ENCODE measurements around the gene ABCA8.
"Not testable (repeated sequence)": the region's sequence is repeated elsewhere in the genome, so short reads cannot be mapped to it uniquely, and the experiment has no call there.

The ABCA8 gene, protein sequence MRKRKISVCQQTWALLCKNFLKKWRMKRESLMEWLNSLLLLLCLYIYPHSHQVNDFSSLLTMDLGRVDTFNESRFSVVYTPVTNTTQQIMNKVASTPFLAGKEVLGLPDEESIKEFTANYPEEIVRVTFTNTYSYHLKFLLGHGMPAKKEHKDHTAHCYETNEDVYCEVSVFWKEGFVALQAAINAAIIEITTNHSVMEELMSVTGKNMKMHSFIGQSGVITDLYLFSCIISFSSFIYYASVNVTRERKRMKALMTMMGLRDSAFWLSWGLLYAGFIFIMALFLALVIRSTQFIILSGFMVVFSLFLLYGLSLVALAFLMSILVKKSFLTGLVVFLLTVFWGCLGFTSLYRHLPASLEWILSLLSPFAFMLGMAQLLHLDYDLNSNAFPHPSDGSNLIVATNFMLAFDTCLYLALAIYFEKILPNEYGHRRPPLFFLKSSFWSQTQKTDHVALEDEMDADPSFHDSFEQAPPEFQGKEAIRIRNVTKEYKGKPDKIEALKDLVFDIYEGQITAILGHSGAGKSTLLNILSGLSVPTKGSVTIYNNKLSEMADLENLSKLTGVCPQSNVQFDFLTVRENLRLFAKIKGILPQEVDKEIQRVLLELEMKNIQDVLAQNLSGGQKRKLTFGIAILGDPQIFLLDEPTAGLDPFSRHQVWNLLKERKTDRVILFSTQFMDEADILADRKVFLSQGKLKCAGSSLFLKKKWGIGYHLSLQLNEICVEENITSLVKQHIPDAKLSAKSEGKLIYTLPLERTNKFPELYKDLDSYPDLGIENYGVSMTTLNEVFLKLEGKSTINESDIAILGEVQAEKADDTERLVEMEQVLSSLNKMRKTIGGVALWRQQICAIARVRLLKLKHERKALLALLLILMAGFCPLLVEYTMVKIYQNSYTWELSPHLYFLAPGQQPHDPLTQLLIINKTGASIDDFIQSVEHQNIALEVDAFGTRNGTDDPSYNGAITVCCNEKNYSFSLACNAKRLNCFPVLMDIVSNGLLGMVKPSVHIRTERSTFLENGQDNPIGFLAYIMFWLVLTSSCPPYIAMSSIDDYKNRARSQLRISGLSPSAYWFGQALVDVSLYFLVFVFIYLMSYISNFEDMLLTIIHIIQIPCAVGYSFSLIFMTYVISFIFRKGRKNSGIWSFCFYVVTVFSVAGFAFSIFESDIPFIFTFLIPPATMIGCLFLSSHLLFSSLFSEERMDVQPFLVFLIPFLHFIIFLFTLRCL (N-terminal part only)

DNA sequence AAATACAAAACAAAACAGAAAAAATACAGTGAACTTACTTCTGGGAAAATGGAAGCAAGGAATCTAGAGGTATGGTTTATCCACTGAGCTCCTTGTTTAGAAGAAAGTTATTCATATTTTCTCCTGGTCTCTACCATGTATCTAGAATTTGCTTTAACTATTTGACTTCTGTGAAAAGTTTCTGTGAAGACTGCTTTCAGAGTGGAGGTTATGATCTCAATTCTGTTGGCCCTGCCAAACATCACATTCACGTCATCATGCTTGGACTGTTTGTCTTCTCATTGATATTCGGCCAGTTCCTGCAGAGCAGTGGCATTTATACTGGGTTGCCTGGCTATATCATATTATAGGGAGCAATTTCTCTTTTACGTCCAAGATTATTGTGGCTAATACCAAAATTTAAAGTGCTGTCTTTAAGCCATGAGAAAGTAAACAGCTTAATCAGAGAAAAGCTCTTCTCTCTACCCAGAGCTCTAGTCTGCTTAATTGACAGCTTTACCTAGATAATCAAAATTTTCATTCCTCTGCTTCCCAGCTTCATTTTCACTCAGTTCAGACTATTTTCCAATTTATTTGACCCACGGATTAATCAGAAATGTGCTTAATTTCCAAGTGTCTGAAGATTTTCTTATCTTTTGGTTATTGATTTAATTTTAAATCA lies at the start of gene ABCA8:
ABCA8 (minus strand) TSS at position 212 of the 661 bp plus-strand sequence. CDS start 13,358 bp downstream, outside the sequence.
- no peak for DNase-seq (ENCODE audit: low read depth)

DNA sequence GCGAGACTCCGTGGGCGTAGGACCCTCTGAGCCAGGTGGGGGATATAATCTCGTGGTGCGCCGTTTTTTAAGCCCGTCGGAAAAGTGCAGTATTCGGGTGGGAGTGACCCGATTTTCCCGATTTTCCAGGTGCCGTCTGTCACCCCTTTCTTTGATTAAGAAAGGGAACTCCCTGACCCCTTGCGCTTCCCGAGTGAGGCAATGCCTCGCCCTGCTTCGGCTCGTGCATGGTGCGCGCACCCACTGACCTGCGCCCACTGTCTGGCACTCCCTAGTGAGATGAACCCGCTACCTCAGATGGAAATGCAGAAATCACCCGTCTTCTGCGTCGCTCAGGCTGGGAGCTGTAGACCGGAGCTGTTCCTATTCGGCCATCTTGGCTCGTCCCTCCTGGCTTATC lies 49.6 kb upstream of the ABCA8 start:
- not testable (repeated sequence) for DNase-seq (ENCODE audit: low read depth)

DNA sequence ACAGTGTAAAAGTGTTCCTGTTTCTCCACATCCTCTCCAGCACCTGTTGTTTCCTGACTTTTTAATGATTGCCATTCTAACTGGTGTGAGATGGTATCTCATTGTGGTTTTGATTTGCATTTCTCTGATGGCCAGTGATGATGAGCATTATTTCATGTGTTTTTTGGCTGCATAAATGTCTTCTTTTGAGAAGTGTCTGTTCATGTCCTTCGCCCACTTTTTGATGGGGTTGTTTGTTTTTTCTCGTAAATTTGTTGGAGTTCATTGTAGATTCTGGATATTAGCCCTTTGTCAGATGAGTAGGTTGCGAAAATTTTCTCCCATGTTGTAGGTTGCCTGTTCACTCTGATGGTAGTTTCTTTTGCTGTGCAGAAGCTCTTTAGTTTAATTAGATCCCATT lies 44.6 kb upstream of the ABCA8 start:
- not testable (repeated sequence) for DNase-seq (ENCODE audit: low read depth)

DNA sequence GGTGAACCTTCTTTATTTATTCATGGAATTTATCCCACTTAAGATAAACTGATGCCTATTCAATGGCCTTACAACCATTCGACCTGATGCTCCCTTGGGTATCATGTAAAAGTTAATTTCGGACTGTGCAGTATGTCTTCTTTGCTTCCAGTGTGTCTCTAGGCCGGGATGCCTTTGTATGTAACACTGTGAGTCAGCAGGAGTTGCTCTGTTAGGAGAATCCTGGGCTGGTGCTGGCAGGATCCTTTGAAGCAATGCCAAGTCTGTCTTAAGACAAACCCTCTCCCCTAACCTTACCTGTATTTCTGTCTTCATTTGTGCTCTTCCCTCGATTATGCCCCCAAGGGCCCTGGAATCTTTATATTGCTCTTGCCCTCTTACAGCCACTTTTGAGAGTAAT lies 37.9 kb upstream of the ABCA8 start:
- no peak for DNase-seq (ENCODE audit: low read depth)

DNA sequence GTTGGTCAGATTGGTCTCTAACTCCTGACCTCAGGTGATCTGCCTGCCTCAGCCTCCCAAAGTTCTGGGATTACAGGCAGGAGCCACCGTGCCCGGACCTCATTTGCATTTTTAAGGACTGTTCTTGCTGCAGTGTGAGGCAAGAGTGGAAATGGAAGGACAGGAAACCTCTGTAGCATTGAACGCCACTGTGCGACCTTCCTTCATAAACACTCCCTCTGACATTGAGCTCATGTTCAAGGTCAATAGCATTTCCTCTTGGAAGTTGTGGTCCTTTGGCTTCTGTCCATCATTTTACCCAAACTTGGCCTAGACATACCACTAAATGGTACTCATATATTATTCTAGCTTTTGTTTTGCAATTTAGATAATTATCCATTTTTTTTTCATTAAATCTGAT lies 32.8 kb upstream of the ABCA8 start:
- no peak for DNase-seq (ENCODE audit: low read depth)

DNA sequence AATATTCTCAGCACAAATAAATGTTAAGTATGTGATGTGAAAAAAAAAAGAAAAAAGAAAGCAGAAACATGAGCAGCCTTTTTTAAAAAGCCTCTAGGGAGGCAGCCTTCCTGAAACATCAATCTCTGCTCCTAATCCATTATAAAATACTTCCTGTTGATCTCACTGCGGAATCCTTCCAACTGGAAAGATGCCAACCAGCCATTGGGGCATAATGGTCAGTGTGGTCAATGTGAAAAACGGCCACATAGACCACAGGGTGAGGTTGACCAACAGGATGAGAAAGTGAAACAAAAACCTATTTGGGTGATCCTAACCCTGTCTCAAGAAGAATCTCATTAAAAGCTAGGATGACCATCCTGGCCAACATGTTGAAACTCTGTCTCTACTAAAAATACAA lies 26.1 kb upstream of the ABCA8 start:
- DNase-seq (ENCODE audit: low read depth) = no peak

DNA sequence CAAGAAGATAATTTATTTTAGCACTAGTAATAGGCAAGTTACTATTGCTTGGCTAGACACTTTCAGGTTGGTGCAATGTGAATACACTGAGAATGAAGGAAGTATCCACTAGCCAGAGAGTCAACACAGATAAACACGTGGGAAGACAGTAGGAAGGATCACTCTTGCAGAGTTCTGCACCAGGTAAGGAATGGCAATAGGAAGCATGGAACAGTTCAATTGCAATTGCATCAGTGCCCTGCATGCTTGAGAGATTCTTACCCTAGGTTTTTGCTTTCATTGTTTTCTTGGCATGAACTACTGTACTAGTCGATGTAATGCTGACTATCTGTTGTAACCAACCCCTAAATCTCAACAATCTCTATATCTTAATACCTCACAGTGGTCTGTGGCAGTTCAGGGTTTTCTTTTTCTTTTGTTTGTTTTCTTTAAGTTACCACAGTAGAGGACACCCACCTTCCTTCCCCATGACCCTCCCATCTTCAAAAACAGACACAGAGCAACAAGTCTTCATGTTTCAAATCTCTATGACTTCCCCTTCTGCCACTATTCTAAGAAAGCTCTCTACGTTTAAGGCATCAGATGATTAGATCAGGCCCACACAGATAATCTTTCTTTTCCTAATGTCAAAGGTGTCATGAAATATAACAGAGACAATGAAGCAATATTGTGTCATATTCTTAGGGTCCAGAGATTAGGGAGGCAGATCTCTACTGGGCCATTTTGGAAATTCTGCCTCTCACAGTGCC lies 18.1 kb upstream of the ABCA8 start:
- no peak for DNase-seq (ENCODE audit: low read depth)

DNA sequence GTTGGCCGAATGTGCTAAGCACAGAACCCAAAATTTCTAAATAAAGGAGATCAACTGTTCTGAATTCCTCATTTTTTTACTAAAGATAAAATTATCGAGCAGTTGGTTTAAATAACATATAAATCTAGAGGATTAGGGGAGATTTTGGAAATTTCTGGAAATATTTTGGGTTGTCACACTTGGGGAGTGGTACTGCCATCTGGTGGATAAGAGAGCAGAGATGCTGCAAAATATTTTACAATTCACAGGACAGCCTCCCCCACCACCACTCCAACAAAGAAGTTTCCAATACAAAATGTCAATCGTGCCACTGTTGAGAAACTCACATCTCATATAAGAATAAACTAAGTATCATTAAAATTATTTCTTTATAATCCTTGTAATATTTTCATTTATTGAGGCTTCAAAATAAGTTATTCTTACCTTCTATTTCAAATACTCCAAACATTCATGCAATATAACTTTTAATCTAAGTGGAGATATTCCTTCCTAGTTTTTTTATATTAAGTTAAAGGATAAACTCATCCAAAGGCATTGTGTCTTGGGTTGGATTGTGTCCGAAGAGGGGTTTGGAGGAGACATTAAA lies 17.0 kb upstream of the ABCA8 start:
- no peak for DNase-seq (ENCODE audit: low read depth)

DNA sequence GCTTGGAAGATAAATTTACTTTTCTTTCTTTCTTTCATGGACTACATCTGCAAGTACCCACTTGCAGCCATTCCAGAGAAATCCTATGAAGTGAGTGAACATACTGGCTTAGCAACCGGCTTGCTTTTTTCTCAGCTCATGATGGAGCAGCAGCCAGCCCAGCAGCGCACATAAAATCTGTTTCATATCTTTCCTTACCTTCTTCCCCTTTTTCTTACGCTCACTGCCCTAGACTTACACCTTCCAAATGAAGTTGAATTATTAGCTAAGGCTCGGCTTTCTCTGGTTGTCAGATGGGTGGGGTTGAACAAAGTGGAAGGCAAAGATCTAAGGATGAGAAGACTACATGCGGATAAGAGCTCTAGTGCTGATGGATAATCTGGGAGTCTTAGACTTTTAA lies 13.9 kb upstream of the ABCA8 start:
- DNase-seq (ENCODE audit: low read depth) = no peak

DNA sequence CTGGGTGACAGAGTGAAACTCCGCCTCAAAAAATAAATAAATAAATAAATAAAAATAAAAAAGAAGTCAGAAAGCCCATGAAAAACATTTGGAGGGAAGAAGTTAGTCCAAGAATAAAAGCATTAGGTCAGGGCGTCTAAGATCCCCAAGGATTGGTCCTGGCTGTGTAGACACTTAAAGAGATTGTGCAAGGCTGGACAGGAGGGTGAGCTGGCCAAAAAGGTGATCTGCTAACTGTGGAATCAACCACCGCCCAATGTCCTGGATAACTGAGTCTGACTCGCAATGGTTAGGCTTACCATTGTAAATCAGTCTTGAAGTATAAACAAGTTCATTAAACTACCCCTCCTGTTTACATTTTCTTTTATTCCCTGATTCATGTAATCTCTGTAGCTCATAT lies 8.8 kb upstream of the ABCA8 start:
- no peak for DNase-seq (ENCODE audit: low read depth)

DNA sequence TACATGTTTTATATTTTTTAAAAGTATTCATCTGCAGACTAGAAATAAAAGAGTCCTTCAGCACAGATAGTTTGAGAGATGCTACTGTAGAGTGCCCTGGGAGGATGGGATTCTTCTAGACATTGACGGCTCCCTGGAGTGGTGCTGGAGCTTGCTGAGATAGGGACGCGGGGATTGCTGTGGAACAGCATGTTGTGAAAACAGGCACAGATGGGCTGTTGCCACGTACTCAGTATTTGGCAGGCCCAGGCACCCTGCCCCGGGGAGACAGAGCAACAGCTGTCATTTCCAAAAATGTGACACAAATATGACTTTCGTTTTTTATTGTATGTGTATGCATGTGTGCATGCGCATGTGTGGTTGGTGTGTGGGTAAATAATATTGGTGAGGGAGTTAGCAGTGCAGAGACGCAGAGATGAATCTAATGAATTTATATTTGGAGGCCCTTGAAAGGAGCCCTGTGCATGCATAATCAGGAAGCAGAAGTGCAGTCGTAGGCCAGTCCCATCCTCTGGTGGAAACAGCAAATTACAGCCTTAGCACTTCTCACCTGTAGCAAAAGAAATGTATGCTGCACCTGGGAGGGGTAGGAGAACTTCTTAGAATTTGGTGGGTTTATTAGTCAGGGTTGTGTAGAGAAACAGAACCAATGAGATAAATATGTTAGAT lies 6.2 kb upstream of the ABCA8 start:
- no peak for DNase-seq (ENCODE audit: low read depth)

DNA sequence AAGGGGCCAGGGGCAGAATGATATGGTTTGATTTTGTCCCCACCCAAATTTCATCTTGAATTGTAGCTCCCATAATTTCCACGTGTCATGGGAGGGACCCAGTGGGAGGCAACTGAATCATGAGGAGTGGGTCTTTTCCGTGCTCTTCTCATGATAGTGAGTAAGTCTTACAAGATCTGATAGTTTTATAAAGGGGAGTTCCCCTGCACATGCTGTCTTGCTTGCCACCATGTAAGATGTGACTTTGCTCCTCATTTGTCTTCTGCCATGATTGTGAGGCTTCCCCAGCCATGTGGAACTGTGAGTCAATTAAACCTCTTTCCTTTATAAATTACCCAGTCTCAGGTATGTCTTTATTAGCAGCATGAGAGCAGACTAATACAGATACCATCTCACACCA lies 3.9 kb upstream of the ABCA8 start:
- DNase-seq (ENCODE audit: low read depth) = not testable (repeated sequence)

DNA sequence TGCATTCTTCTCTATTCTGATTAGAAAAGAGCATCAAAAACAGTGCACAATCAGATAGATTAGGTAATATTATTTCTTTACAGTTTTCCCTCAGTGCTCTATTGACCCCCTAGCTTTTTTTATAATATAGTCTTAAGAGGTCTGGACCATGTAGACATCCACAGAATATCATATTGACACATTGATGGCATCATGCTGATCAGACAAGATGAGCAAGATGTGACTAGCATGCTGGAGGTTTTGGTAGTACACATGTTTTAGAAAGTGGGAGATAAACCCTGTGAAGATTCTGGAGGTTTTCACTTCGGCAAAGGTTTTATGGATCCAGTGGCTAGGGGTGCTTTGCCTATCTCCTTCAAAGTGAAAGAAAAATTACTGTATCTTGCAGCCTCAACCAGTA lies 2.8 kb upstream of the ABCA8 start:
- DNase-seq (ENCODE audit: low read depth) = no peak

DNA sequence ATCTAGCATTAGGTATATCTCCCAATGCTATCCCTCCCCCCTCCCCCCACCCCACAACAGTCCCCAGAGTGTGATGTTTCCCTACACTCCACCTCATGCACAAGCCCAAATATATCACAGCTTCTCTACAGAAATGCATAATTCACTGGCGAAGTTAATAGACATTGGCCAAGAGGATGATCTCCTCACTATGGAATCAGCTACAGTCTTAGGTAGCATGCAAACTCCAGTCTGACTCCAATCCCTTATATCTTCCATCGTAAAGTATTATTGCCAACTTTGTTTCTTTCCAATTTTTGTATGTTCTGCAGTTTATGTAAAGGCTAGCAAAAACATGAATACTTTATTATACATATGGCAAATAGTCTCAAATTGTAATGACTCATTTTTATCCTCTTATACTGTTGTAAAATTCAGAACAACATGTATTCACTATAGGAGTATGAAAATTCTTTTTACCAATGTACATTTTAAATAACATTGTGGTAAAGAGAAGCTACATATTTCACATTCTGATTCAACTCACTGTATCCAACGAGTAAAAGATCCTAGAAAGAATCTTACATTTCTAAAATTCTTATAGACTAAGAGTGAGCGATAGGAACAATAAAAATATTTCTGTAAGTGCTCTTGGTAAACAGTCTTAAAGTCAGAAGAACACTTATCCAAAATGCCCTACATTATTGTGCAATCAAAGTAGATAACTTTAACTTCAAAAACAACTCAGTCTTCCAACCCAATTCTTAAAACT lies 871 bp downstream of the ABCA8 start:
- DNase-seq (ENCODE audit: low read depth) = no peak

DNA sequence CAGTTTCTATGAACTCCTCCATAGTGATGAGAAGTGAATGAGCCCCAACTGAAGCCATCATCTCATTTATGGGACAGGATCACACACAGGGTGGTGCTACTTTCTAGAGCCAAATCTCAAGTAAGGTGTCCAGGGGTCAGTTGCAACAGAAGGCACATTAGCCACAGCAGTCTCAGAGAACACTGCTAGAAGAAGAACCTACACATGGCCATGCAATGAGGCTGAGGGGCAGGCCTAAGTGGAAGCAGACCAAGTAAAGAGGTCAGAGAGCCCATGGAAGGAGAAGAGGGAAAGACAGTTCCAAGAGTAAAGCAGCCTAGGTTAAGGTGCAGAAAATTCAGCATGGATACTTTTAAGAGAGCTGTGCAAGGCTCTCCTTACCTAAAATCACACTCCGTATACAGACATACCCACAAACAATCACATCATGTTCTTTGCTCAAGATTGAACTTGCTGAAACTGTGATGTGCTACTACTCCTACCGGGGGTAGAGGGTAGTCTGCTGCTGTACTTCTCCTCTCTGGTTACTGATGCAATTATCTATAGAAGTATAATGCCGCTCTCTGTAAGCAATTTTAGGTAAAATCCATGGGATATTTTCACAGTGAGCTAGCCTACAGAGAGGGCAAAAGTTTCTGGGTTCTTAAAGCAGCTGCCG lies 1.7 kb downstream of the ABCA8 start:
- no peak for DNase-seq (ENCODE audit: low read depth)

DNA sequence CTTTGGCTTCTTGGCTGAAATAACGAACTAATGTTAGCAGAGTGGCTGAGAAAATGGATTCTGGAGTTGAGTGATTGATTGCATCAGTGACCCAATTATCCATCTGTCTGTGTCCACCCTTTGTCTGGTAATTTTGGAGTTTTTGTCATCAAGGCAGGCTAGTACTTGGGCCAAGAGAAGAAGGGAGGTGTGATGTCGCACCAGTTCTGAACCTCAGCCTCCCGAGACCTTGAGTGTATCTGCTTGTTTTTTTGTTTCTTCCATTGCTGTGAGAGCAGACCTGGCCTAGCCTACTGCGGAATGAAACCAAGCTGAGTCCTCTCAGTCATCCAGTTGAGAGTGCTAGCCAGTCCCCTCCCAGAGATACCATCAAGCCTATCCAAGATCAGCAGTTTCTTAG lies 4.5 kb downstream of the ABCA8 start:
- DNase-seq (ENCODE audit: low read depth) = no peak

DNA sequence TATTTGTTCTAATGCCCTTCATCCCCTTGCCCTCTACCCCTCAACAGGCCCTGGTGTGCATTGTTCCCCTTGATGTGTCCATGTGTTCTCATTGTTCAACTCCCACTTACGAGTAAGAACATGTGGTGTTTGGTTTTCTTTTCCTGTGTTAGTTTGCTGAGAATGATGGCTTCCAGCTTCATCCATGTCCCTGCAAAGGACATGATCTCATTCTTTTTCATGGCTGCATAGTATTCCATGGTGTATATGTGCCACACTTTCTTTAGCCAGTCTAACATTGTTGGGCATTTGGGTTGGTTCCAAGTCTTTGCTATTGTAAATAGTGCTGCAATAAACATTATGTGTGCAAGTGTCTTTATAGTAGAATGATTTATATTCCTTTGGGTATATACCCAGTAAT lies 7.3 kb downstream of the ABCA8 start:
- not testable (repeated sequence) for DNase-seq (ENCODE audit: low read depth)

DNA sequence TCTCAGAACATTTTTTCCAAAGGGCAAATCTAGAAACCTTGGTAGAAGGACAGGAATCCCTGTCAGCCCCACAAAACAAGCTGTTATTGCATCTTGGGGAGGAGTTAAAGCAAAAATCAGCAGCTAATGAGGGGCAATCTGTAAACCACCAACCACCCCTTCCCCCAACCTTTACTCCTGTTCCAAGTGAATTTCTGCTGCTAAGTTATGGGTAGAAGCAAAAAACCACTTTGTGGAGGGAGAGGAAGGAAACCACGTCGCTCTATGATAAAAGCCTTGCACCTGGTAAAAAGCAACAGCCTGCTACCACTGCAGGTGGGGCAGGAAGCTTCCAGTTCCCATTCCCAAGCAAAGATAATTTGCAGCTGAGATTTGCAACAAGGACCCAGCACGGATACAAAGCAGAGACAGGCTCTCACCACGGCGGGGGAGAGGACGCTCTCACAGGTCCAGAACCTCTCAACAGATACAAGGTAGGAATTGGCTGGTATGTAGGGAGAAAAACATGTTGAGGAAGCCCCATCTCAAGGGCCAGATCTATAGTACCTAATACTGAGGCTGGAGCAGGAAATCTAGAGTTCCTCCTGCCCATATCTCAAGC lies 10.7 kb downstream of the ABCA8 start:
- no peak for DNase-seq (ENCODE audit: low read depth)

DNA sequence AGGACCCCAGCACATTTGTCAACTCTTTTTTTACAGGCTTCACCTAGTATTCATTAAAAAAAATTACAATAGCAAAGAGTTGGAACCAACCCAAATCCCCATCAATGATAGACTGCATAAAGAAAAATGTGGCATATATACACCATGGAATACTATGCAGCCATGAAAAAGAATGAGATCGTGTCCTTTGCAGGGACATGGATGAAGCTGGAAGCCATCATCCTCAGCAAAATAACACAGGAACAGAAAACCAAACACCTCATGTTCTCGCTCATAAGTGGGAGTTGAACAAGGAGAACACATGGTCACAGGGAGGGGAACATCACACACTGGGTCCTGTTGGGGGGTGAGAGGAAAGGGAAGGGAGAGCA lies 11.4 kb downstream of the ABCA8 start:
- DNase-seq (ENCODE audit: low read depth) = not testable (repeated sequence)

Measured in stimulated activated CD8-positive, alpha-beta memory T cell treated with anti-CD3 and anti-CD28 coated beads, Interleukin-12 subunit alpha, Interleukin-12 subunit beta, amount 100 ng/mL, for 1 hour (primary cell).